NCI-H748 (cell line): ENCODE data around the gene NECAB3.
"Not testable (repeated sequence)": the region's sequence is repeated elsewhere in the genome, so short reads cannot be mapped to it uniquely, and the experiment has no call there.

ENCODE experiments used
- DNase-seq: peaks from one replicate; lab custom pipeline; 2025; ENCODE audit not compliant: unreplicated experiment; lab: John Stamatoyannopoulos, UW

Gene NECAB3

GRCh38 chr20:33698966-33699365 is 24.7 kb upstream of the NECAB3 start:
- DNase-seq: not testable (repeated sequence)

- no peak for DNase-seq
Observed at GRCh38 chr20:33697129-33697528, 22.9 kb upstream of the NECAB3 start.

GRCh38 chr20:33696448-33696847 is 22.2 kb upstream of the NECAB3 start:
- DNase-seq: no peak

- DNase-seq: no peak
Observed at GRCh38 chr20:33694639-33695012, 20.4 kb upstream of the NECAB3 start.

- DNase-seq: no peak
Observed at GRCh38 chr20:33693741-33694638, 19.8 kb upstream of the NECAB3 start.

- DNase-seq: no peak
Observed at GRCh38 chr20:33693289-33693688, 19.1 kb upstream of the NECAB3 start.

GRCh38 chr20:33689973-33690372 is 15.7 kb upstream of the NECAB3 start:
- DNase-seq: no peak

GRCh38 chr20:33689493-33689892 is 15.3 kb upstream of the NECAB3 start:
- no peak for DNase-seq

- no peak for DNase-seq
Observed at GRCh38 chr20:33688938-33689424, 14.8 kb upstream of the NECAB3 start.

GRCh38 chr20:33687993-33688937 is 14.0 kb upstream of the NECAB3 start:
- no peak for DNase-seq

GRCh38 chr20:33687370-33687915 is 13.2 kb upstream of the NECAB3 start:
- DNase-seq: no peak

- no peak for DNase-seq
Observed at GRCh38 chr20:33686984-33687366, 12.7 kb upstream of the NECAB3 start.

- peak; percentile 97 for DNase-seq
Observed at GRCh38 chr20:33686100-33686983, 12.1 kb upstream of the NECAB3 start, which contains the start of gene E2F1. Gene E2F1, minus strand, starts transcription at chr20:33686385. Its CDS starts 121 bp downstream, at chr20:33686264.

GRCh38 chr20:33685328-33686099 is 11.3 kb upstream of the NECAB3 start:
- peak; percentile 83 for DNase-seq

- peak; percentile 76 for DNase-seq
Observed at GRCh38 chr20:33684533-33685327, 10.5 kb upstream of the NECAB3 start.

- DNase-seq: no peak
Observed at GRCh38 chr20:33681728-33682353, 7.6 kb upstream of the NECAB3 start.

- DNase-seq: no peak
Observed at GRCh38 chr20:33681288-33681687, 7.1 kb upstream of the NECAB3 start.

GRCh38 chr20:33680686-33681085 is 6.5 kb upstream of the NECAB3 start:
- DNase-seq: no peak
